HG03066 (cell line): ENCODE measurements around the gene MAPK11.

ENCODE experiments used
- ATAC-seq: cut with Tn5 transposase; IDR thresholded peaks from one replicate; pipeline ENCODE4 v1.9.1; 2021; ENCODE audit warnings: low read depth; ENCODE audit not compliant: unreplicated experiment

Gene MAPK11

GRCh38 chr22:50269970-50270665, at the start of gene MAPK11:
Gene MAPK11 (minus strand): TSS chr22:50270380. CDS start chr22:50270292, 88 bp downstream.
- ATAC-seq = no peak

DNA sequence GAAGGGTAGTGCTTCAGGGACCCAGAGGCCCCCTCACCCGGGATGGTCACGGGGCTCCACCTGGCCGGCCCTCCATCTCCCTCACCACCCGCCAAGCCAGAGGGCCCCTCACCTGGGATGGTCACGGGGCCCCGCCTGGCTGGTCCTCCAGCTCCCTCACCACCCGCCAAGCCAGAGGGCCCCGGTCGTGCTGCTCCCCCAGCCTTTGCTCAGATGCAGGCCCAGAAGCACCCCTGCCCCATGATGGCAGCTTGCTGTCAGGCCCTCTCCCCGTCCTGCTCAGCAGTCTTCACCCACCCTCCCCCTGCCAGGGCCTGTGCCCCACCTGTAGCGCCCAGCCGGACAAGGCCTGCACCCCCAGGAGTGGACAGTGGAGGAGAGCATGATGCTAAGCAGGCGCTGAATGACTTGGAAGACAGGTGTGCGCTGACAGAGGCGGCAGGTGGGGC, 49.3 kb upstream of the MAPK11 start:
- ATAC-seq = no peak

DNA sequence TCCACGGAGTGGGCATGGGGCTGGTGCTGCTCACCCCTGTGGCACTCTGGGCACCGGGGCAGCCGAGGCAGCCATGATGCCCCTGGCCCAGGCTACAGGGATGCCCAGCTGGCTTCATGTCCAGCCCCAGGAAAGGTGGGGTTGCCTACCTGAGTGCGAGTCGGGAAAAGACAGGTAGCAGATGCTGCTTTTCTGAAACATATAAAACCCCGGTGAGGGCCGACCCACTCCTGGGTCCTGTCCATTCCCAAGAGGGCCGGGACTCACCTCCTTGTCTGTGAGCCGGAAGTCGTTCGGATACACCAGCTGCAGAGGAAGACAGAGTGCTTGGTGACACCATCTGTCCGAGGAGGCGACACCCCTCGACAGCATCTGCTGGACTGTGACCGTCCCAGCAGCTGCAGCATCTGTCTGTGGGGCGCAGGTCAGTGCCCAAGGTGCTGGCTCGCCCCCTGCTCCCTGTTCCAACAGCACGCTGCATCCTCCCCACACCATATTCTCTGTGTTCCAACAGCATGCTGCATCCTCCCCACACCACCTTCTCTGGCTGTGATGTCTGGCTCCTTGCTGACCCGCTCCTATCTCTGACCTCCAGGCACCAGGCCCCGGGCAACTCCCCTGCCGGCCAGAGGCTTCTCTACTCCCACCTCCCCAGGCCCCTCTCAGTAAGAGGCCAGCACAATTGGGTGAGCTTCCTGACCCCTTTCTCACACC, 48.7 kb upstream of the MAPK11 start:
- ATAC-seq = no peak

DNA sequence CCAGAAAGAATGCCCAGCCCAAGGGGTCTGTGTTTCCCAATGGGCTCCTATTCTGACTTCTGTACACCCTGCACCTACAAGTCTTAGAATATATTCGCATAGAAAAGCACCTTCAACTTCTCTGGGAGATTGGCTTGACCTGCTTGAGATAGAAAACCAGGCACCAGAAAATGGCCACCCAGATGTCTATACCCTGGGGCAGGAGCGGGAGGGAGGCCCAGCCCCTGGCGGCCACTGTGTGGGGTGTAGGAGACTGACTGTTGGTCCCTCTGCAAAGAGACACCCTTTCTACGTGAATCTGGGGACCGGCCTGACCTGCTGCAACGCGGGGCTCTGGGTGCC, 48.1 kb upstream of the MAPK11 start:
- no peak for ATAC-seq

DNA sequence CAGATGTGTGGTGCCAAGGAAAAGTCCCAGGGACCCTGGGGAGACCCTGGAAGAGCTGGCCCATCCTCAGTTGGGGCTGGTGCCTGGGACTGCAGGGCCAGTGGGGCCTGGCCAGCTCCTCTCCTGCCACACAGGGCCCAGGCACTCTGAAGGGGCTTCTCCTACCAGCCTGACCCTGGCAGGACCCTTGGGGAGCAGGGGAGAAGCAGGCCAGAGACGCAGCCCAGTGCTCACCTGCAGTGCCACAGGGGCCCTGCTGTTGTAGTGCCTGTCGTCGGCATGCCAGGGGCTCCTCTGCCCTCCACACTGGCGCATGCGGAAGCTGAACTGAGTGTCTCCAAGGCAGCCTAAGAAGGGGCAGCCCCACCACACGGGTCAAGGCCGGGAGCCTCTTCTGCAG, 47.5 kb upstream of the MAPK11 start:
- no peak for ATAC-seq

DNA sequence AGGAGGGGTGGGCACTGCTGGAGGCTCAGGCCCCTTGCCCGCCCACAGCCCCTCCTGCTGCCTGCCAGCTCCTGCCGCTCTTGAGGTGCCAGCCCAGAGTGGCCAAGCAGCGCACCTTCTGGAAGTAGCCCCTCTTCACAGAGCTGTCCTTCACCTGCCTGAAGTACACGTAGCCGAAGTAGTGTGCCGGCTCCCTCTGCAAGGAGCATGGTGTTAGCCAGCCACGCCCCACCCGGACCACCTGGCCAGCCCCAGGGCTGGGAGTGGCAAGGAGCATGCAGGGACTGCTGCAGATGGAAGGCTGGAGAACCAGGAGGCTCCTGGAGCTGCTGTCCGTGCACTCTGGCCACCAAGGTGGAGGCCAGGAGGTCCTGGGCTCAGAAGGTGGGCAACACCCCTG, 47.0 kb upstream of the MAPK11 start:
- no peak for ATAC-seq

DNA sequence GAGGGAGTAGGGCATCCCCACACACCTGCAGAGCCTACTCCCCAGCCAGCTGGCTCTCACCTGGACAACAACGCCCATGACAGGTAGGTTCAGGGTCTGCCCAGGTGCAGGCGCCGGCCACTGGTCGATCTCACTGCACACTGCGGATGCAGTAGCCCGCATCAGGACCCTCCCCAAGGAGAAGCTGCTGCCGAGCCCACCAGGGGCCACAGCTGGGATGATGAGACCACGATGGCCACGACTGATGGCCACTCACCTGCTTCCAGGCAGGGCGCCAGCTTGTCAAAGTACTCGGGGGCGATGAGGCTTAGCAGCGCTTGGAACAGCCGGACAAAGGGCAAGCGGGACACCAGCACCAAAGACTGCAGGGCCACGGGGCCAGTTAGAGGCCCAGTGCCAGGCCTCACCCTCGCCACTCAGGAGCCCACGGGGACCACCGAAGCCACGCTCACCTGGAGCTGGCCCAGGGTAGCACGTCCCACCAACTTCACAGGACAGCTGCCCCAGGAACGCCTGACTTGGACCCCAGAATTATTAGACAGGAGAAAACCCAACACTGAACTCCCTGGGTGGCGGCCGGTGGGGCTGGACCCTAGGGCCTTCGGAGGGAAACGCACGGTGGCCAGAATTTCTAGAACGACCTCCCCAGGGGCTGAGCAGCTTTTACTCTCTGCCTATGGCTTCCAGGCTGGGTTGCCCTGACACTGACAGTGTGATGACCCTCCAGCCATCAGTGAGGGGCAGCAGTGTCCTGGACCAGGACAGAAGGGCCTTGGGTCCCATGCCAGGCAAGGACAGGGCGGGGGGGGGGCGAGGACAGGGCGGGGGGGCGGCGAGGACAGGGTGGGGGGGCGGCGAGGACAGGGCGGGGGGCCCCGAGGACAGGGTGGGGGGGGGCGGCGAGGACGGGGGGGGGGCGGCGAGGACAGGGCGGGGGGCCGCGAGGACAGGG, 46.2 kb upstream of the MAPK11 start:
- ATAC-seq = no peak

GRCh38 chr22:50315289-50316113, 45.3 kb upstream of the MAPK11 start:
- ATAC-seq = no peak

- peak; percentile 85 for ATAC-seq
These were observed 44.5 kb upstream of the MAPK11 start for GRCh38 chr22:50314455-50315288.

- no peak for ATAC-seq
These were observed 43.9 kb upstream of the MAPK11 start for GRCh38 chr22:50314081-50314454.

DNA sequence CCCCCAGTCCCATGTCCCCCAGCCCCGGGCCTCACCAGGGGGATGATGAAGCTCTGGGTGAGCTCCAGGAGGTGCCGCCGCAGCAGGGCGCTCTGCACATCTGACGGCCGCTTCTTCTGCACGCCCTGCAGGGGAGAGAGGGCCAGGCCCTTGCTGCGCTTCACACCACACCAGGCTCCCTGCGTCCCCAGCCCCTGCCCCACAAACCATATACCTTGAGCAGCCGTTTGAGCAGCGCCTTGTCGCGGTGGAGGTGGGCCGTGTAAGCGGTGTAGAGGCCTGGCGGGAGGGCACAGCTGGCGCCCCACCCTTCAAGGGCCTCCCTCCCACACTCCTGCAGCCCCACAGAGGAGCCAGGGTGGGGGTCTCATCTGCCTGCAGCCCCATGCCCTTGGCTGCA, 43.4 kb upstream of the MAPK11 start:
- no peak for ATAC-seq

DNA sequence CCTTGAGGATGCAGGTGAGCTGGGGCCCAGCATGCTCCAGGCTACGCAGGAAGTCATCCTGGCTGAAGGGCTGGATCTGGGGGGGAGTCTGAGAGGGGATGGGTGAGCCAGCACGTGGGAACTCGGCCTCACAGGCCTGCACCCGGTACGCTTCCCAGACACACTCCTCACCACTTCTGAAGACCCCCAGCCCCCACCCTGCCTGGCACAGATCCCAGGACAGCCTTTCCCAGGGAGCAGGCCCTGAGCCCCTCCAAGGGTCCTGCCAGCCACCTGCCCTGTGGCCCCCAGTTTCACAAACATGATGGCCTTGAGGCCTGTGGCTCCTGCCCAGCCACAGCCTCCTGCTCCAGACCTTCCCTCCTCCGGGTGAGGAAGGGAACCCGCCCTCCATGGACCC, 42.8 kb upstream of the MAPK11 start:
- no peak for ATAC-seq

DNA sequence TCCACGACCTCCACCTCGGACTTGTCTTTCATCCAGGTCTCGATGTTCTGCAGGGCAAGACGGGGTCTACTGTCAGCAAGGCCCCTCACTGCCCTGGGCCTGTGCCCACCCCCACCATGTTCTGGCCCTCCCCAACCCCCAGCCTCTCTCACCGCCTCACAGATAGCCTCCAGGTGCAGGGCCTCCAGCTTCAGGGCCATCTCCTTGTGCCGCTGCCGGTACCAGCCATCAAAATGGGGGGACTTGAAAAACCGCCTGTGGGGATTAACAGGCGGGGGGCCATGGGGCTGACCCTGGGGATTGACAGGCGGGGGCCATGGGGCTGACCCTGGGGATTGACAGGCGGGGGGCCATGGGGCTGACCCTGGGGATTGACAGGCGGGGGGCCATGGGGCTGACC, 42.2 kb upstream of the MAPK11 start:
- ATAC-seq = no peak

DNA sequence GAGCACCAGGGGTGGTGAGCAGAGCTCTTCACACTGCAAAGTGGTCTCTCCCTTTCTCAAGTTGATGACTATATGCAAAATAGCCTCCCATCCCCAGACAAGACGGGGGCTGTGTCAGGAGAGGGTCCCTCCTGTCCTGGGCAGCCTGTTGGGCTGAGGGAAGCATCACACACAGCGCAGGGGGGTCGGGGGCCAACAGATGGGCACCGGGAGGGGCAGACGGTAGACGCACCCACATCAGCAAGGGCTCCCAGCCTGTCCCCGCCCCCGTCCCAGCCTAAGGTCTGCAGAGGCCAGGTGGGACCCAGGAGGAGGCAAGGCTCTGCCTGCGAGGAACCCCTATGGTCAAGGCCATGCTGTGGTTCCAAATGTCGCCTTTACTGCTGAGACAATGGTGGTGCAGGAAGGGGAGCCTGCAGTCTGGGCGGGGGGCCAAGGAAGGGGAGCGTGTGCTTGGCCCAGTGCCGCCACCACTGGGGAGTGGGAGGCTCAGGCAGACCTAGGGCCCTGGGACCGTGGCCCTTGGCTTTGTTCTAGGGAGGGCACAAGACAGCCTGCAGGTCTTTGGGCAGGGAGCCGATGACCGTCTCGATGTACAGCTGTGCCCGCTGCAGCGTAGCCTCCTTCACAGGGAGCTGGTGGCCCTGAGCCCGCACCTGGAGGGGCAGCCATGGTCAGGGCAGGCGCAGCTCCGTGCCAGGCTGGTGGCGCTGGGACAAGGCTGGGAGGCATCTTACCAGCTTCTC, 41.6 kb upstream of the MAPK11 start:
- no peak for ATAC-seq

DNA sequence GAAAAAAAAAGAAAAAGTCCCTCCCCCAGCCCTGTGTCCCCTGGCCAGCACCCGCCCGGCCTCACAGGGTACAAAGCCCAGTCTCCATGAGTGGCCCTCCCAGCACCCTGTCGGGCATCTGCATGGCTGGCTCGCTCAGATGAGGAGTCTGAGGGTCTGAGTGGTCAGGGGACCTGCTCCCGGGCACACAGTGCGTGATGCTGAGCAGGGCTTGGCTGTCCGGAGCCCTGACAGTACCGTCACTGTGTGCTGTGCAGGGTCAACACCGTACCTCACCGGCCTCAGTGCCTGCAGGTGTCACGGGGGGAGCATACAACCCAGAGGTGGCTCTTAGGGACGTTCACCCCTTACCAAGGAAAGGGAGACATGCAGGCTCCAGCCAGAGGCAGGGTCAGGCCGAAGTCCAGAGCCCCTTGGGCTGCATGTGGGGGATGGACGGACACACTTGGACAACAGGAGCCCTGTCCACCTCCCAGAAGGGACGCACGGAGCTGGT, 40.8 kb upstream of the MAPK11 start:
- no peak for ATAC-seq

GRCh38 chr22:50310031-50310722, 40.0 kb upstream of the MAPK11 start:
- ATAC-seq = no peak

- ATAC-seq = no peak
These were observed 39.4 kb upstream of the MAPK11 start for GRCh38 chr22:50309601-50309991.

GRCh38 chr22:50308986-50309600, 38.9 kb upstream of the MAPK11 start:
- no peak for ATAC-seq
